Spinal cord (tissue), 10 donors: ENCODE data around the gene REX1BD. TPM values are rescaled to one million over a fixed set of nuclear protein-coding genes. Genes with fewer than 3 reads are reported as not detected.

Experiments
- DNase-seq, 6 donors: peaks; one replicate each; pipeline versions ENCODE4 v3.0.0 to v3.0.0-alpha.2; 2013 to 2015; ENCODE audit warnings: low spot score in 6 of 6, low read depth in 4 of 6
- H3K27ac ChIP-seq: one replicate; pipeline ENCODE4 v1.5.1; 2013; ENCODE audit warnings: low read depth, low read length, control low read depth
- H3K27me3 ChIP-seq: one replicate; pipeline ENCODE4 v1.6.1; 2013; ENCODE audit warnings: low read length; ENCODE audit not compliant: control insufficient read depth, insufficient read depth
- H3K36me3 ChIP-seq: one replicate; pipeline ENCODE4 v1.6.1; 2013; ENCODE audit warnings: low read length; ENCODE audit not compliant: control insufficient read depth, insufficient read depth
- H3K4me1 ChIP-seq: one replicate; pipeline ENCODE4 v1.6.1; 2013; ENCODE audit warnings: low read length; ENCODE audit not compliant: control insufficient read depth, insufficient read depth
- H3K4me3 ChIP-seq: one replicate; pipeline ENCODE4 v1.5.1; 2013; ENCODE audit warnings: low read depth, low read length, control low read depth
- H3K9me3 ChIP-seq: one replicate; pipeline ENCODE4 v1.6.1; 2013; ENCODE audit warnings: low read length; ENCODE audit not compliant: control insufficient read depth, insufficient read depth
- WGBS: methylation state at CpG from one replicate; pipeline ENCODE4 v1.1.5; 2013; ENCODE audit warnings: missing lambda C conversion rate; ENCODE audit not compliant: insufficient coverage; 5-methylcytosine and 5-hydroxymethylcytosine counted together
- polyA plus RNA-seq, 2 donors: library from polyadenylated mRNA; unstranded; fragments of 120-200 nt; gene quantifications; one replicate each; pipeline ENCODE4 v1.2.1, GENCODE V29; 2013; ENCODE audit not compliant: insufficient read length in 2 of 2
- total RNA-seq, 2 donors: library from RNA; depleted of rRNA in 1 of 2; stranded (reverse); fragments of 120-200 nt in 1 of 2; fragments of >200 nt in 1 of 2; gene quantifications; one replicate each; pipeline versions ENCODE4 v1.2.3 to v1.2.4, GENCODE V29; 2013 to 2014
- donor health status: healthy.

Gene REX1BD
- total and polyA plus RNA-seq, 4 donors, result 23.7 to 84.5 (median 71.2) TPM

DNA sequence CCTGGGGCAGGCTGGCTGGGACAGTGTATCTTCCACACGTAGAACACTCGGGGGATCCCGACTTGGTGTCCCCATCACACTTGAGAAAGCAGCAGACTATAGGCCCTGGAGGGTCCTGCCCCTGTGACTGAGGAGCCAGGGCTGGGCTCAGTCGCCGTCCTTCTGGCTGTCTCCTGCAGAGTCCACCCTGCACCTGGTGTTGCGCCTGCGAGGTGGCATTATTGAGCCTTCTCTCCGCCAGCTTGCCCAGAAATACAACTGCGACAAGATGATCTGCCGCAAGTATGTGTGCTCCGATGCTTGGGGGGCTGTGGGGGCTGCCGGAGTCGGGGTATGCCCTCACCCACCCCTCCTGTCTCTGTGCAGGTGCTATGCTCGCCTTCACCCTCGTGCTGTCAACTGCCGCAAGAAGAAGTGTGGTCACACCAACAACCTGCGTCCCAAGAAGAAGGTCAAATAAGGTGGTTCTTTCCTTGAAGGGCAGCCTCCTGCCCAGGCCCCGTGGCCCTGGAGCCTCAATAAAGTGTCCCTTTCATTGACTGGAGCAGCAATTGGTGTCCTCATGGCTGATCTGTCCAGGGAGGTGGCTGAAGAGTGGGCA is 13.8 kb upstream of the REX1BD start:
- Histone ChIP-seq H3K4me3 (no peak overlapping the region), H3K27me3 (no peaks in the 10 kb centered on the region), H3K4me1 (peaks cover 22% of the 10 kb centered on the region), H3K36me3 (peaks cover 49% of the 10 kb centered on the region), H3K9me3 (no peaks in the 10 kb centered on the region), H3K27ac (no peak overlapping the region)
- no peak for DNase-seq
- WGBS, result 97% methylated on average over 17 of the region's 18 CpGs

DNA sequence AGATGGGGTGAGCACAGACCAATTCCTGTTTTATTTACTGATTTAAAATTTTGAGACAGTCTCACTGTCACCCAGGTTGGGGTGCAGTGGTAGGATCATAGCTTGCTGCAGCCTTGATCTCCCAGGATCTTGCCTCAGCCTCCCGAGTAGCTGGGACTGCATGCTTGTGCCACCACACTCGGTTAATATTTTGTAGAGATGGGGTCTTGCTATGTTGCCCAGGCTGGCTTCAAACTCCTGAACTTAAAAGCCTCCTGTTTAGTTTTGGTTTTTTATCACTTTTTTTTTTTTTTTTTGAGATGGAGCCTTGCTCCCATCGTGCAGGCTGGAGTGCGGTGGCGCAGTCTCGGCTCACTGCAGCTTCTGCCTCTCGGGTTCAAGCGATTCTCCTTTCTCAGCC is 12.2 kb upstream of the REX1BD start:
- 88% methylated on average over 6 of the region's 8 CpGs for WGBS
- Histone ChIP-seq H3K9me3 (no peaks in the 10 kb centered on the region), H3K27me3 (no peaks in the 10 kb centered on the region), H3K36me3 (peaks cover 49% of the 10 kb centered on the region), H3K27ac (no peak overlapping the region), H3K4me3 (no peak overlapping the region), H3K4me1 (peaks cover 15% of the 10 kb centered on the region)
- DNase-seq, result no peak

DNA sequence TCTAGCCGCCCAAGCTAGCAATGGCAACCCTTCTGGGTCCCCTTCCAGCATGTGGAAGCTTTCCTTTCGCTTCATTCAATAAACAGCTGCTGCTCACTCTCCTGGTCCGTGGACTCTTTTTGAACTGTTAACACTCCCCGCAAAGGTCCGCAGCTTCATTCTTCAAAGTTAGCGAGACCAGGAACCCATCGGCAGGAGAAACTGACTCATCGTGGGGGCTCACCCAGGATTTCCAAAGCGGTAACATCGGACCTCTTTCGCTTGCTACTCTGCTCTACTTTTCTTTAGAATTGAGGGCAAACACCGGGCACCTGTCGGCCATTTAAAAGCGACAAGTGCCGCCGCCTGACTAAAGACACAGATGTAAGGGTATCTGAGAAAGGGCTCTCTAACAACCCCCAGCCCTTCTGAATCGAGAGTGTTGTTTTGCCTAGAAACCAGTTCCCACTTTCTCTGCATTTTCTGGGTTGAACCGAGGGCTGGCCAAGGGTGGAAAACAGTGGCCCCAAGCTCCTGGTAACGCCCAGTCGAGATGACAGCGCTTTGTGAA is 11.2 kb upstream of the REX1BD start:
- Histone ChIP-seq H3K27ac (no peak overlapping the region), H3K27me3 (no peaks in the 10 kb centered on the region), H3K4me3 (no peak overlapping the region), H3K36me3 (peaks cover 49% of the 10 kb centered on the region), H3K4me1 (peaks cover 10% of the 10 kb centered on the region), H3K9me3 (no peaks in the 10 kb centered on the region)
- 80% methylated on average over 18 of the region's 21 CpGs for WGBS
- DNase-seq, result no peak

DNA sequence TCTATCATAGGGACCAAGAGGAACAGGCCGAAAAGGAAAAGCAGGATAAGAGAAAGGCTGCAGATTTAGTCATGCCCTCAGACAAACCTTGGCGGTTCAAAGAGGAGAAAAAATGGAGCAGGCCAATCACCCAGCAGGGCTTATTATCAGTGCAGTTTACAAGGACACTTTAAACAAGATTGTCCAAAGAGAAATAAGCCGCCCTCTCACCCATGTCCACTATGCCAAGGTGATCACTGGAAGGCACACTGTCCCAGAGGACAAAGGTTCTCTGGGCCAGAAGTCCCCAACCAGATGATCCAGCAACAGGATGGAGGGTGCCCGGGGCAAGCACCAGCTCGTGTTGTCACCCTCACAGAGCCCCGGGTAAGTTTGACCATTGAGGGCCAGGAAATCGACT is 8.3 kb upstream of the REX1BD start:
- H3K27ac ChIP-seq, result no peak overlapping the region
- WGBS, result 74% methylated on average over 7 of the region's 7 CpGs

DNA sequence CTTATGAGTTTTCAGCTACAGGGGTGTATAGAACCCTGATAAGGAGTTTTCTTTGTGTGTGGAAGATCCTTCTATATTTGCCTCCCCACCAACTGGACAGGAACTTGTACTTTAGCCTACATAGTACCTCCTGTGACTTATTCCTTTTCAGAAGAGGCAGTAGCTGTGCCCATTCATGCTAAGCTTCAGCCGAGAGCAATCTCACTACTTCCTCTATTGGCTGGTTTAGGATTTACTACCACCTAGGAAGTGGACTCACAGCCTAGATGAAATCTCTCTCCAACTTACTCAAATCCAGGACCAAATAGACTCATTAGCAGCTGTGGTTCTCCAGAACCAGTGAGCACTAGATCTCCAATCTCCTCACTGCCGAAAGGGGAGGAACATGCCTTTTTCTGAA is 2.3 kb upstream of the REX1BD start:
- H3K4me3 ChIP-seq, result no peak overlapping the region
- no peak for DNase-seq
- peaks cover 34% of the 10 kb centered on the region for H3K4me1 ChIP-seq
- no peak overlapping the region for H3K27ac ChIP-seq
- H3K27me3 ChIP-seq, result no peaks in the 10 kb centered on the region
- no peaks in the 10 kb centered on the region for H3K9me3 ChIP-seq
- H3K36me3 ChIP-seq, result peaks cover 5% of the 10 kb centered on the region
- 20% methylated on average over 1 of the region's 2 CpGs for WGBS

More for the DNA sequence above, 8.3 kb upstream of the REX1BD start:
- Histone ChIP-seq H3K9me3 (no peaks in the 10 kb centered on the region), H3K4me3 (no peak overlapping the region), H3K36me3 (peaks cover 25% of the 10 kb centered on the region), H3K4me1 (no peaks in the 10 kb centered on the region), H3K27me3 (no peaks in the 10 kb centered on the region)
- no peak for DNase-seq

DNA sequence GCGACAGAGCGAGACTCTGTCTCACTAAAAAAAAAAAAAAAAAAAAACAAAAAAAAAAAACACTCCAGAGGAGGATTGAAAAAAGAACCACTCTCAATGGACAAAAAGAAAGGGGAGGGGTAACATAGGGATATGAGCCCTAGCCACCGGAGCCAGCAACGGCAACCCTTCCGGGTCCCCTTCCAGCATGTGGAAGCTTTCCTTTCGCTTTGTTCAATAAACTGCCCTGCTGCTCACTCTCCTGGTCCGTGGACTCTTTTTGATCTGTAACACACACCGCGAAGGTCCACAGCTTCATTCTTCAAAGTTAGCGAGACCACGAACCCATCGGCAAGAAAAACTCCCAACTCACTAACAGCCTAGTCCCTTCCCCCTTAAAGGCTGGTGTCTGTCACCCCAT is 1.0 kb upstream of the REX1BD start:
- peaks cover 40% of the 10 kb centered on the region for H3K4me1 ChIP-seq
- no peak overlapping the region for H3K4me3 ChIP-seq
- H3K27me3 ChIP-seq, result no peaks in the 10 kb centered on the region
- 86% methylated on average over 10 of the region's 12 CpGs for WGBS
- H3K27ac ChIP-seq, result no peak overlapping the region
- DNase-seq, result no peak
- H3K9me3 ChIP-seq, result no peaks in the 10 kb centered on the region
- H3K36me3 ChIP-seq, result peaks cover 14% of the 10 kb centered on the region

DNA sequence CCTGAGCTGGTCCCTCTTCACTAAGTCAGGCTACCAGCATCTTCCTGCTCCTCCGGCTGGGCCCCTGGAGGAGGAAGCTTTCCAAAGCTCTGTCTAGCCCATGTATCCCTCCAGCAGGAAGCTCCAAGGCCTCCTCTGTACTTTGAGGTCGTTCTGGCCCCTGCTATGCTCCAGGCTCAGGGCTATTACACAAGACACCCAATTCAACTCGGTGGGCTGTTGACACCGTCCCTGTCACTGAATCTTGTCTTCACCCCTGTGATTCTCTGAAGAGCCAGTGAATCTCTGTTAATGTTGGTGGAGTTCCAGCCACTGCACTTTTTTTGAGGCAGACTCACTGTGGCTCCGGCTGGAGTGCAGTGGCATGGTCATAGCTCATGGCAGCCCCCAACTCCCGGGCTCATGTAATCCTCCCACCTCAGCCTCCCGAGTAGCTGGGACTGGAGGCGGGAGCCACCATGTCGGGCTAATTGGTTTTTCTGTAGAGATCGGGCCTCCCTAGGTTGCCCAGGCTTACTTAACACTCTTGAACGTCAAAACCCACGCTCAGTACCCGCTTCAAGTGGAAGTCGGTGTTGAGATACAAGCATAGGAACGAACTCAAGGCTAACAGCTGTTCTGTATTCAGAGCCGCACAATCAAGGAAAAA is 512 bp upstream of the REX1BD start:
- H3K4me3 ChIP-seq, result peak overlapping the region; percentile 75
- no peaks in the 10 kb centered on the region for H3K9me3 ChIP-seq
- peaks cover 14% of the 10 kb centered on the region for H3K36me3 ChIP-seq
- peak overlapping the region; percentile 88 for H3K27ac ChIP-seq
- WGBS, result 24% methylated on average over 13 of the region's 16 CpGs
- H3K4me1 ChIP-seq, result peaks cover 41% of the 10 kb centered on the region
- no peaks in the 10 kb centered on the region for H3K27me3 ChIP-seq
- DNase-seq, result no peak

DNA sequence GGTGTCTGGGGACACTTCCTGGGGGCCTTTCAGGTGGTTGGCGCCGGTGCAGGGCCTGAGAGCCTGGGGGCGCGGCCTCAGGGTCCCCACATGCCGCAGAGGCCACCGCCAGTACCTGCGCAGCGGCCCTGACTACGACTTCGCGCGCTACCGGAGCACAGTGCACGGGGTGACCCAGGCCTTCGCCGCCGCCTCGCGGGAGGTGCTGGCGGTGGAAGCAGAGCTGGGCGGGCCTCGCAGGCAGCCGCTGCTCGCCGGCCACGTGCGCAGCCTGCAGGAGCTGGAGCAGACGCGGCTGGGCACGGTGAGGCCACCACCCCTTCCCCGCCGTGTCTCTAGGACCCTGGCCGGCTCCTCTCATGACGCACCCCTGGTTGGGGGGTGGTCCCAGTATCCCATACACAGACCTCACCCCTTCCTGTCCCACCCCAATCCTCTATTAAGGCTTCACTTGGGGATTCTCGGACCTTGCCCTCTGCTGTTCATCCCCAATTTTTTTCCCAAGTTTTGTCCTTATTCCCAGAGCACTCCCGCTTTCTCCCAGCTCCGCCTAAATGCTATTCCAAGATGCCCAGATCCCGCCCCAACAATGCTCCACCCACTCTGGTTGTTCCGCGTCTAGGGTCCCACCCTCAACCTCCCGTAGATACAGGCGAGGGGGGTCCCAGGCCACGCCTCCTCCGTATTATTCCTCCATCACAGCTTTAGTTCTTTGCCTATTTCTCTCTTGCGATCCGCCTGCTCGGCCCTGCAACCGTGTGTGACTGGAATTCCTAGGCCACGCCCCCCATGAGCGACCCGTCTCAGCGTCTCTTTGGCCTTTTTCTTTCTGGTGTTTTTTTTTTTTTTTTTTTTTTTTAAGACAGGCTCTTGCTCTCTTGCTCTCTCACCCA is 1.0 kb downstream of the REX1BD start:
- H3K36me3 ChIP-seq, result peaks cover 18% of the 10 kb centered on the region
- H3K4me3 ChIP-seq, result peak overlapping the region; percentile 75
- DNase-seq, result peak in 3 of 6 donors; percentile 60 to 96 (median 94)
- WGBS, result 2% methylated on average over 48 of the region's 52 CpGs
- no peaks in the 10 kb centered on the region for H3K27me3 ChIP-seq
- H3K9me3 ChIP-seq, result no peaks in the 10 kb centered on the region
- peak overlapping the region; percentile 88 for H3K27ac ChIP-seq
- H3K4me1 ChIP-seq, result peaks cover 55% of the 10 kb centered on the region
